GM19467 (cell line): ENCODE results near the gene JAK1.
"Not testable (repeated sequence)": the region's sequence is repeated elsewhere in the genome, so short reads cannot be mapped to it uniquely, and the experiment has no call there.

Experiments
- ATAC-seq: cut with Tn5 transposase; IDR thresholded peaks from one replicate; pipeline ENCODE4 v1.9.1; 2021; ENCODE audit warnings: mild to moderate bottlenecking, moderate library complexity; ENCODE audit not compliant: unreplicated experiment

The JAK1 gene

GRCh38 chr1:64844175-64844574, 122.2 kb downstream of the JAK1 start:
- no peak for ATAC-seq

- ATAC-seq: no peak
Measured at GRCh38 chr1:64843675-64844074, 122.7 kb downstream of the JAK1 start.

GRCh38 chr1:64842224-64842623, 124.1 kb downstream of the JAK1 start:
- ATAC-seq: no peak

GRCh38 chr1:64841330-64842065, 124.9 kb downstream of the JAK1 start:
- no peak for ATAC-seq

GRCh38 chr1:64839732-64840405, 126.5 kb downstream of the JAK1 start:
- ATAC-seq: no peak

GRCh38 chr1:64839261-64839660, 127.1 kb downstream of the JAK1 start:
- no peak for ATAC-seq

- no peak for ATAC-seq
Measured at GRCh38 chr1:64838486-64838885, 127.9 kb downstream of the JAK1 start.

GRCh38 chr1:64836802-64837201, 129.5 kb downstream of the JAK1 start:
- ATAC-seq: no peak

GRCh38 chr1:64834734-64835133, 131.6 kb downstream of the JAK1 start:
- no peak for ATAC-seq

- no peak for ATAC-seq
Measured at GRCh38 chr1:64830030-64830651, 136.2 kb downstream of the JAK1 start.

- ATAC-seq: no peak
Measured at GRCh38 chr1:64829411-64830029, 136.8 kb downstream of the JAK1 start.

- no peak for ATAC-seq
Measured at GRCh38 chr1:64828829-64829228, 137.5 kb downstream of the JAK1 start.

GRCh38 chr1:64826991-64827390, 139.4 kb downstream of the JAK1 start:
- ATAC-seq: peak; percentile 54

GRCh38 chr1:64823691-64824476, 142.5 kb downstream of the JAK1 start:
- no peak for ATAC-seq

- ATAC-seq: no peak
Measured at GRCh38 chr1:64822621-64823020, 143.7 kb downstream of the JAK1 start.

GRCh38 chr1:64820572-64820971, 145.8 kb downstream of the JAK1 start:
- not testable (repeated sequence) for ATAC-seq

- ATAC-seq: not testable (repeated sequence)
Measured at GRCh38 chr1:64817364-64817763, 149.0 kb downstream of the JAK1 start.

GRCh38 chr1:64814427-64814826, 151.9 kb downstream of the JAK1 start:
- ATAC-seq: no peak

- no peak for ATAC-seq
Measured at GRCh38 chr1:64811131-64811530, 155.2 kb downstream of the JAK1 start.

GRCh38 chr1:64810001-64810400, 156.3 kb downstream of the JAK1 start:
- no peak for ATAC-seq

GRCh38 chr1:64809309-64809708, 157.0 kb downstream of the JAK1 start:
- ATAC-seq: no peak
